Spleen (tissue), 11 donors: ENCODE measurements around the gene FYB1. TPM values are rescaled to one million over a fixed set of nuclear protein-coding genes. Genes with fewer than 3 reads are reported as not detected.
"Not testable (repeated sequence)": the region's sequence is repeated elsewhere in the genome, so short reads cannot be mapped to it uniquely, and the experiment has no call there.

ENCODE experiments used
- DNase-seq: peaks from one replicate; pipeline ENCODE4 v3.0.0-alpha.2; 2020
- H3K27ac ChIP-seq, 8 donors: fragments of 200-600 bp; sonication (generic) in 7 of 8; 1 replicate in 4 of 8; 2 replicates in 4 of 8; pipeline versions ENCODE4 v1.5.0 to v1.8.0; 2016 to 2021; ENCODE audit warnings: inconsistent platforms in 4 of 8, mild to moderate bottlenecking in 4 of 8, moderate library complexity in 1 of 8
- H3K27me3 ChIP-seq, 7 donors: fragments of 200-600 bp; sonication (generic) in 6 of 7; replicated peaks in 1 of 7; 1 replicate in 4 of 7; 2 replicates in 3 of 7; pipeline versions ENCODE4 v1.5.0 to v1.8.0; 2016 to 2021; ENCODE audit warnings: inconsistent platforms in 3 of 7, mild to moderate bottlenecking in 1 of 7
- H3K36me3 ChIP-seq, 6 donors: fragments of 200-600 bp; sonication (generic) in 5 of 6; 1 replicate in 4 of 6; 2 replicates in 2 of 6; pipeline versions ENCODE4 v1.5.0 to v1.8.0; 2016 to 2021; ENCODE audit warnings: inconsistent platforms in 2 of 6
- H3K4me1 ChIP-seq, 6 donors: fragments of 200-600 bp; sonication (generic) in 5 of 6; 1 replicate in 3 of 6; 2 replicates in 3 of 6; pipeline versions ENCODE4 v1.5.0 to v1.8.0; 2016 to 2021; ENCODE audit warnings: inconsistent platforms in 3 of 6
- H3K4me3 ChIP-seq, 8 donors: fragments of 200-600 bp; sonication (generic) in 7 of 8; 1 replicate in 4 of 8; 2 replicates in 4 of 8; pipeline versions ENCODE4 v1.5.0 to v1.8.0; 2016 to 2021; ENCODE audit warnings: inconsistent platforms in 4 of 8, mild to moderate bottlenecking in 4 of 8, moderate library complexity in 2 of 8
- H3K9me3 ChIP-seq, 8 donors: fragments of 200-600 bp; sonication (generic) in 7 of 8; 1 replicate in 4 of 8; 2 replicates in 4 of 8; pipeline versions ENCODE4 v1.5.0 to v1.8.0; 2016 to 2021; ENCODE audit warnings: inconsistent platforms in 4 of 8
- POLR2A ChIP-seq, 3 donors: fragments of 450-650 bp; IDR thresholded peaks; one replicate each; pipeline ENCODE4 v1.5.1; 2017; ENCODE audit warnings: antibody characterized with exemption in 3 of 3, mild to moderate bottlenecking in 1 of 3
- POLR2AphosphoS5 ChIP-seq, 3 donors: sonication (generic); formaldehyde crosslinking; IDR thresholded peaks; one replicate each; pipeline ENCODE4 v1.5.1; 2017; ENCODE audit warnings: antibody characterized with exemption in 3 of 3
- WGBS, 5 donors: extraction: QIAGEN DNeasy Blood & Tissue Kit in 3 of 5; methylation state at CpG; one replicate each; pipeline versions ENCODE4 v1.1.5 to v1.1.7; 2013 to 2018; 5-methylcytosine and 5-hydroxymethylcytosine counted together
- intact Hi-C: fragments of 100-400 bp; cut with DNase I; formaldehyde crosslinking; loops from one replicate; pipeline ENCODE4 v1.15.0; 2023; ENCODE audit warnings: low total_unique reads
- polyA plus RNA-seq, 3 donors: library from polyadenylated mRNA; stranded (reverse); fragments of 200-250 nt; gene quantifications; one replicate each; pipeline ENCODE4 v1.2.1, GENCODE V29; 2013
- total RNA-seq, 7 donors: library from RNA; depleted of rRNA in 3 of 7; stranded (reverse); fragments of >200 nt in 3 of 7; fragmentation: NEBNext Ultra II Directional in 4 of 7; extraction: Animal tissue kit (Norgen Biotek cat#: 25700) in 4 of 7; gene quantifications; one replicate each; pipeline versions ENCODE4 v1.1.0 to v1.2.1, GENCODE V29; 2016 to 2021
- TF ChIP-seq, protein P1 (sequence below), 11 experiments: fragments of 200-600 bp in 7 of 11; fragments of 450-650 bp in 4 of 11; sonication (generic) in 4 of 11; IDR thresholded peaks in 8 of 11; conservative IDR thresholded peaks in 3 of 11; 1 replicate in 7 of 11; 2 replicates in 4 of 11; pipeline versions ENCODE4 v1.4.0 to v1.8.0; 2016 to 2021; ENCODE audit warnings: antibody characterized with exemption in 11 of 11, inconsistent platforms in 4 of 11, mild to moderate bottlenecking in 1 of 11
- donor health status: healthy with polysubstance abuse.
- donor health status: DM: no; HTN: no; CAD: no; lungs with moderate emphysema.
- donor health status: DM: no; HTN: no; CAD: no.
- donor health status: Bipolar disorder and iron deficiency.
- donor health status: healthy.
- donor health status: DM: no; HTN: no; CAD: no.
- donor health status: DM: yes; HTN: yes; CAD: no.

The FYB1 gene
- total and polyA plus RNA-seq, 10 donors, result 21.0 to 287 (median 200) TPM

GRCh38 chr5:39223565-39224156 lies 4.3 kb upstream of the FYB1 start:
- Histone ChIP-seq H3K4me1 (peaks cover 0 to 69% (median 10%) of the 10 kb centered on the region in 6 donors), H3K36me3 (no peaks in the 10 kb centered on the region), H3K27me3 (no peaks in the 10 kb centered on the region), H3K9me3 (no peaks in the 10 kb centered on the region), H3K27ac (peak overlapping the region in 7 of 8 donors; percentile 3 to 88 (median 79)), H3K4me3 (peak overlapping the region in 1 of 8 donors; percentile 24)
- no peak for TF ChIP-seq POLR2AphosphoS5 (IDR thresholded peaks at IDR 0.05)
- no peak for TF ChIP-seq POLR2A (IDR thresholded peaks at IDR 0.05)
- TF ChIP-seq, protein P1, sequence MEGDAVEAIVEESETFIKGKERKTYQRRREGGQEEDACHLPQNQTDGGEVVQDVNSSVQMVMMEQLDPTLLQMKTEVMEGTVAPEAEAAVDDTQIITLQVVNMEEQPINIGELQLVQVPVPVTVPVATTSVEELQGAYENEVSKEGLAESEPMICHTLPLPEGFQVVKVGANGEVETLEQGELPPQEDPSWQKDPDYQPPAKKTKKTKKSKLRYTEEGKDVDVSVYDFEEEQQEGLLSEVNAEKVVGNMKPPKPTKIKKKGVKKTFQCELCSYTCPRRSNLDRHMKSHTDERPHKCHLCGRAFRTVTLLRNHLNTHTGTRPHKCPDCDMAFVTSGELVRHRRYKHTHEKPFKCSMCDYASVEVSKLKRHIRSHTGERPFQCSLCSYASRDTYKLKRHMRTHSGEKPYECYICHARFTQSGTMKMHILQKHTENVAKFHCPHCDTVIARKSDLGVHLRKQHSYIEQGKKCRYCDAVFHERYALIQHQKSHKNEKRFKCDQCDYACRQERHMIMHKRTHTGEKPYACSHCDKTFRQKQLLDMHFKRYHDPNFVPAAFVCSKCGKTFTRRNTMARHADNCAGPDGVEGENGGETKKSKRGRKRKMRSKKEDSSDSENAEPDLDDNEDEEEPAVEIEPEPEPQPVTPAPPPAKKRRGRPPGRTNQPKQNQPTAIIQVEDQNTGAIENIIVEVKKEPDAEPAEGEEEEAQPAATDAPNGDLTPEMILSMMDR (IDR thresholded peaks at IDR 0.05 in 8 of 11, conservative IDR thresholded peaks at IDR 0.05 in 3 of 11), result no peak
- WGBS, 5 donors, result 74 to 86% (median 81%) methylated on average over 3 of the region's 3 CpGs
- no peak for DNase-seq
- intact Hi-C loops, result no loop called here

DNA sequence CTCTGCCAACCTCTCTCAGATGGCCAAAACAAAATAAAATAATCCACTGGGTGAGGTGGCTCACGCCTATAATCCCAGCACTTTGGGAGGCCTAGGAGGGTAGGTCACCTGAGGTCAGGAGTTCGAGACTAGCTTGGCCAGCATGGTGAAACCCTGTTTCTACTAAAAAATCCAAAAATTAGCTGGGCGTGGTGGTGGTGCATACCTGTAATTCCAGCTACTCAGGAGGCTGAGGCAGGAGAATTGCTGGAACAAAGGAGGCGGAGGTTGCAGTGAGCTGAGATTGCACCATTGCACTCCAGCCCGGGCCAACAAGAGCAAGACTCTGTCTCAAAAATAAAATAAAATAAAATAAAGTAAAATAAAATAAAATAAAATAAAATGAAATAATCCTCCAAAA lies 2.3 kb upstream of the FYB1 start:
- WGBS, 5 donors, result 85 to 97% (median 96%) methylated on average over 5 of the region's 5 CpGs
- H3K9me3 ChIP-seq, H3K36me3 ChIP-seq, intact Hi-C loops, H3K4me3 ChIP-seq, H3K27me3 ChIP-seq, DNase-seq: not testable (repeated sequence)
- peak overlapping the region in 2 of 8 donors; percentile 86 to 88 for H3K27ac ChIP-seq
- peaks cover 0 to 86% (median 28%) of the 10 kb centered on the region in 6 donors for H3K4me1 ChIP-seq

GRCh38 chr5:39220280-39221030 lies 1.1 kb upstream of the FYB1 start:
- TF ChIP-seq POLR2A (IDR thresholded peaks at IDR 0.05) (no peak), POLR2AphosphoS5 (IDR thresholded peaks at IDR 0.05) (no peak)
- TF ChIP-seq, protein P1 (IDR thresholded peaks at IDR 0.05 in 8 of 11, conservative IDR thresholded peaks at IDR 0.05 in 3 of 11), result no peak
- H3K4me3 ChIP-seq, result peak overlapping the region in 1 of 8 donors; percentile 65
- peaks cover 0 to 88% (median 39%) of the 10 kb centered on the region in 6 donors for H3K4me1 ChIP-seq
- 80 to 98% (median 87%) methylated on average over 4 of the region's 4 CpGs for WGBS, 5 donors
- peak overlapping the region in 7 of 8 donors; percentile 30 to 88 (median 79) for H3K27ac ChIP-seq
- H3K36me3 ChIP-seq, result no peaks in the 10 kb centered on the region
- H3K27me3 ChIP-seq, result no peaks in the 10 kb centered on the region
- no peaks in the 10 kb centered on the region for H3K9me3 ChIP-seq
- intact Hi-C loops, result no loop called here
- no peak for DNase-seq

DNA sequence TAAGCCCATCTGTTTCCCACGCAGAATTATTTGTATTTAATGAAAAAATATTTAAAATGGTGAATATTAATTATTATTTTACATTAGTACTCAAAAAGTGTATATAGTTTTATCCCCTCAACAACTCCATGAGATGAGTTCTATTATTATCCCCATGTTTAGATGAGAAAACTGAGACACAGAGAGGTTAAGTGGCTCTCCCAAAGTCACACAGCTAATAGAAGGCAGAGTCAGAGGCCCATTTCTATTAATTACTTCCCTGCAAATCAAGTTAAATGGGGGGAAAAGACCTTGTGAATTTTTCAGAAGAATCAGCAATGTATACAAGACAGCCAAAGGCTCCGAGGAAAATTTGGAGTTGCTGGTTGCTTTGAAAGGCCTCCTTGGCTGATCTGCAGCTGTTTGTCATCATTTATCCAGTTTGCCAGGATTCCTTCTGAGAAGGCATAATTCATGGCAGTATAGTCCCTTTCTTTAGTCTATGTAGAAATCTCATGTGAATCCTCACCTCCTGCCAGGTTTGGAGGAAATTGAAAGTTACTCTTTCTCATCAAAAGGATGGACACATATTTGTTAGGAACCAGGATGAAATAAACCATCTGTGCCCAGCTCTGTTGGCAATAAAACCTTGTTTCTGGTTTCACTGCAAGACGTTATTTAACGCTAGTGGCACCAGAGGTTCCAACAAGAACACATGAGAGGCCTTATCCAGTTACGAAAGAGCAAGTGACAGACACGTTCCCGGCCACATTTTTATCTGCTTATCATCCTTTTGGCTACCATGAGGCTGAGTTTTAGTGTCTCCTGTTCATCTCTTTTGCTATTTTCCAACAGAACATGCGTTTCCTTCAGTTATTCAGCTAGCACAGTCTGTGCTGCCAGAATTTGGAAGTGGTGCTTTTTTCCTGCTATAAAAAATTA lies 621 bp downstream of the FYB1 start:
- Histone ChIP-seq H3K4me3 (peak overlapping the region in 7 of 8 donors; percentile 25 to 65 (median 40)), H3K27ac (peak overlapping the region in 7 of 8 donors; percentile 30 to 88 (median 79)), H3K4me1 (peaks cover 0 to 88% (median 48%) of the 10 kb centered on the region in 6 donors), H3K9me3 (no peaks in the 10 kb centered on the region), H3K36me3 (no peaks in the 10 kb centered on the region), H3K27me3 (no peaks in the 10 kb centered on the region)
- no peak for DNase-seq
- intact Hi-C loops, result loop anchor here (5.0 kb wide), 2 partner anchors 64 to 354 kb away; no protein-coding TSS in a partner anchor
- 48 to 82% (median 66%) methylated on average over 8 of the region's 8 CpGs for WGBS, 5 donors
- TF ChIP-seq, protein P1 (IDR thresholded peaks at IDR 0.05 in 8 of 11, conservative IDR thresholded peaks at IDR 0.05 in 3 of 11), result no peak
